ENCODE results near the gene UROS.

UROS gene

GRCh38 chr10:125822878-125823662 is at the start of gene UROS, which contains the start of gene BCCIP:
Gene UROS (minus strand): TSS chr10:125823258. CDS start chr10:125816499, 6,759 bp downstream.
Gene BCCIP (plus strand): TSS chr10:125823546. CDS start chr10:125823558, 12 bp downstream.
- Histone ChIP-seq H3K9me3 (ENCODE audit: control insufficient read depth, insufficient read depth, low read length) (no peaks in the 10 kb centered on the region), H3K4me1 (ENCODE audit: control insufficient read depth, insufficient read depth, low read length) (no peaks in the 10 kb centered on the region), H3K36me3 (ENCODE audit: control insufficient read depth, insufficient read depth, low read length) (peaks cover 5% of the 10 kb centered on the region; the same call in 1 of the 2 replicates), H3K4me3 (ENCODE audit: low read length) (peak within 1 kb of the TSS; percentile 55), H3K27me3 (ENCODE audit: control insufficient read depth, insufficient read depth, low read length) (no peaks in the 10 kb centered on the region), H3K27ac (ENCODE audit: low read length) (no peak within 1 kb of the TSS)
- DNase-seq (ENCODE audit: low read depth, low spot score), result peak; percentile 61
- no CpG with 5 or more reads among the region's 74 CpGs for WGBS (ENCODE audit: insufficient coverage, insufficient read length)

GRCh38 chr10:125871338-125871737 is 48.3 kb upstream of the UROS start:
- peaks cover 7% of the 10 kb centered on the region for H3K36me3 ChIP-seq (ENCODE audit: control insufficient read depth, insufficient read depth, low read length)
- H3K27me3 ChIP-seq (ENCODE audit: control insufficient read depth, insufficient read depth, low read length), result no peaks in the 10 kb centered on the region
- H3K9me3 ChIP-seq (ENCODE audit: control insufficient read depth, insufficient read depth, low read length), result no peaks in the 10 kb centered on the region
- no CpG with 5 or more reads among the region's 4 CpGs for WGBS (ENCODE audit: insufficient coverage, insufficient read length)
- no peaks in the 10 kb centered on the region; the same call in 1 of the 2 replicates for H3K4me1 ChIP-seq (ENCODE audit: control insufficient read depth, insufficient read depth, low read length)
- no peak for DNase-seq (ENCODE audit: low read depth, low spot score)
- no peak overlapping the region for H3K27ac ChIP-seq (ENCODE audit: low read length)
- H3K4me3 ChIP-seq (ENCODE audit: low read length), result no peak overlapping the region

GRCh38 chr10:125868372-125868975 is 45.4 kb upstream of the UROS start:
- no peak for DNase-seq (ENCODE audit: low read depth, low spot score)
- Histone ChIP-seq H3K27ac (ENCODE audit: low read length) (no peak overlapping the region), H3K36me3 (ENCODE audit: control insufficient read depth, insufficient read depth, low read length) (peaks cover 7% of the 10 kb centered on the region), H3K9me3 (ENCODE audit: control insufficient read depth, insufficient read depth, low read length) (no peaks in the 10 kb centered on the region), H3K4me3 (ENCODE audit: low read length) (no peak overlapping the region), H3K27me3 (ENCODE audit: control insufficient read depth, insufficient read depth, low read length) (no peaks in the 10 kb centered on the region), H3K4me1 (ENCODE audit: control insufficient read depth, insufficient read depth, low read length) (no peaks in the 10 kb centered on the region; the same call in 1 of the 2 replicates)
- no CpG with 5 or more reads among the region's 7 CpGs for WGBS (ENCODE audit: insufficient coverage, insufficient read length)

- no peak for DNase-seq (ENCODE audit: low read depth, low spot score)
- WGBS (ENCODE audit: insufficient coverage, insufficient read length), result no CpG with 5 or more reads among the region's 7 CpGs
- peaks cover 7% of the 10 kb centered on the region for H3K36me3 ChIP-seq (ENCODE audit: control insufficient read depth, insufficient read depth, low read length)
- no peaks in the 10 kb centered on the region for H3K9me3 ChIP-seq (ENCODE audit: control insufficient read depth, insufficient read depth, low read length)
- no peaks in the 10 kb centered on the region; the same call in 1 of the 2 replicates for H3K4me1 ChIP-seq (ENCODE audit: control insufficient read depth, insufficient read depth, low read length)
- H3K4me3 ChIP-seq (ENCODE audit: low read length), result no peak overlapping the region
- no peaks in the 10 kb centered on the region for H3K27me3 ChIP-seq (ENCODE audit: control insufficient read depth, insufficient read depth, low read length)
- H3K27ac ChIP-seq (ENCODE audit: low read length), result no peak overlapping the region
These were observed 43.5 kb upstream of the UROS start for GRCh38 chr10:125866421-125867029.

GRCh38 chr10:125865120-125865519 is 42.1 kb upstream of the UROS start:
- H3K4me1 ChIP-seq (ENCODE audit: control insufficient read depth, insufficient read depth, low read length), result no peaks in the 10 kb centered on the region
- peaks cover 7% of the 10 kb centered on the region for H3K36me3 ChIP-seq (ENCODE audit: control insufficient read depth, insufficient read depth, low read length)
- no peak overlapping the region for H3K4me3 ChIP-seq (ENCODE audit: low read length)
- no peak overlapping the region for H3K27ac ChIP-seq (ENCODE audit: low read length)
- no peaks in the 10 kb centered on the region for H3K27me3 ChIP-seq (ENCODE audit: control insufficient read depth, insufficient read depth, low read length)
- H3K9me3 ChIP-seq (ENCODE audit: control insufficient read depth, insufficient read depth, low read length), result no peaks in the 10 kb centered on the region
- no CpG with 5 or more reads among the region's 3 CpGs for WGBS (ENCODE audit: insufficient coverage, insufficient read length)
- no peak for DNase-seq (ENCODE audit: low read depth, low spot score)

GRCh38 chr10:125859128-125859817 is 36.2 kb upstream of the UROS start:
- Histone ChIP-seq H3K27ac (ENCODE audit: low read length) (no peak overlapping the region), H3K4me3 (ENCODE audit: low read length) (no peak overlapping the region), H3K9me3 (ENCODE audit: control insufficient read depth, insufficient read depth, low read length) (no peaks in the 10 kb centered on the region), H3K27me3 (ENCODE audit: control insufficient read depth, insufficient read depth, low read length) (no peaks in the 10 kb centered on the region), H3K4me1 (ENCODE audit: control insufficient read depth, insufficient read depth, low read length) (no peaks in the 10 kb centered on the region), H3K36me3 (ENCODE audit: control insufficient read depth, insufficient read depth, low read length) (no peaks in the 10 kb centered on the region)
- WGBS (ENCODE audit: insufficient coverage, insufficient read length), result no CpG with 5 or more reads among the region's 4 CpGs
- DNase-seq (ENCODE audit: low read depth, low spot score), result no peak

- WGBS (ENCODE audit: insufficient coverage, insufficient read length), result no CpG with 5 or more reads among the region's 2 CpGs
- H3K4me3 ChIP-seq (ENCODE audit: low read length), result no peak overlapping the region
- no peaks in the 10 kb centered on the region for H3K27me3 ChIP-seq (ENCODE audit: control insufficient read depth, insufficient read depth, low read length)
- no peaks in the 10 kb centered on the region for H3K4me1 ChIP-seq (ENCODE audit: control insufficient read depth, insufficient read depth, low read length)
- H3K9me3 ChIP-seq (ENCODE audit: control insufficient read depth, insufficient read depth, low read length), result no peaks in the 10 kb centered on the region
- H3K27ac ChIP-seq (ENCODE audit: low read length), result no peak overlapping the region
- DNase-seq (ENCODE audit: low read depth, low spot score), result no peak
- H3K36me3 ChIP-seq (ENCODE audit: control insufficient read depth, insufficient read depth, low read length), result no peaks in the 10 kb centered on the region
These were observed 34.2 kb upstream of the UROS start for GRCh38 chr10:125857185-125857760.

GRCh38 chr10:125852487-125852886 is 29.4 kb upstream of the UROS start:
- H3K27ac ChIP-seq (ENCODE audit: low read length), result no peak overlapping the region
- H3K27me3 ChIP-seq (ENCODE audit: control insufficient read depth, insufficient read depth, low read length), result no peaks in the 10 kb centered on the region
- WGBS (ENCODE audit: insufficient coverage, insufficient read length), result no CpG with 5 or more reads among the region's 7 CpGs
- no peaks in the 10 kb centered on the region for H3K36me3 ChIP-seq (ENCODE audit: control insufficient read depth, insufficient read depth, low read length)
- no peak for DNase-seq (ENCODE audit: low read depth, low spot score)
- no peak overlapping the region for H3K4me3 ChIP-seq (ENCODE audit: low read length)
- H3K9me3 ChIP-seq (ENCODE audit: control insufficient read depth, insufficient read depth, low read length), result no peaks in the 10 kb centered on the region
- no peaks in the 10 kb centered on the region for H3K4me1 ChIP-seq (ENCODE audit: control insufficient read depth, insufficient read depth, low read length)

- DNase-seq (ENCODE audit: low read depth, low spot score), result no peak
- Histone ChIP-seq H3K4me1 (ENCODE audit: control insufficient read depth, insufficient read depth, low read length) (no peaks in the 10 kb centered on the region), H3K4me3 (ENCODE audit: low read length) (no peak overlapping the region), H3K36me3 (ENCODE audit: control insufficient read depth, insufficient read depth, low read length) (no peaks in the 10 kb centered on the region), H3K27me3 (ENCODE audit: control insufficient read depth, insufficient read depth, low read length) (no peaks in the 10 kb centered on the region), H3K9me3 (ENCODE audit: control insufficient read depth, insufficient read depth, low read length) (no peaks in the 10 kb centered on the region), H3K27ac (ENCODE audit: low read length) (no peak overlapping the region)
- no CpG with 5 or more reads among the region's 2 CpGs for WGBS (ENCODE audit: insufficient coverage, insufficient read length)
These were observed 28.0 kb upstream of the UROS start for GRCh38 chr10:125850766-125851731.
